A204.1 (cell line): ENCODE results near the gene MORC2.

Experiments
- FAIRE-seq: peaks from 2 replicates; lab custom pipeline; 2012; peaks lifted over from hg19 to GRCh38; lab: Jason Lieb, UNC

Gene MORC2

DNA sequence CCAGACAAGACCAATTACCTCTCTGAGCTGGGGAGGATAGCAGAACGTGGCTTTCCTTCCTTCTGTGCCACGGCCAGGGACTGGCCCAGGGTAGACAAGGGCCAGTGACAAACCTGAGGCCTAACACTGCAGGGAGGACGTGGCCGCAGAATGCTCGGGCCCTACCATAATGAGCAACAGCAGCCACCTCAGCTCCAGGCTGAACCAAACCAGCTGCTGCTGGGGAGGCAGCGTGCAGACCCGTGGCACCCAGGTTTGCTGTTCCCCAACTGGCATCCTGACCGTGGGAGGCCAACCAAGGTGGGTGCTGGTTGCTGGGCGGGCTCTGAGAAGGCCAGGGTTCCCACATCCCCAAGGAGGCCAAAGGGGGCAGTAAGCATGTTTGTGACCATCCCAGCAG, 83.0 kb downstream of the MORC2 start:
- FAIRE-seq: no peak

DNA sequence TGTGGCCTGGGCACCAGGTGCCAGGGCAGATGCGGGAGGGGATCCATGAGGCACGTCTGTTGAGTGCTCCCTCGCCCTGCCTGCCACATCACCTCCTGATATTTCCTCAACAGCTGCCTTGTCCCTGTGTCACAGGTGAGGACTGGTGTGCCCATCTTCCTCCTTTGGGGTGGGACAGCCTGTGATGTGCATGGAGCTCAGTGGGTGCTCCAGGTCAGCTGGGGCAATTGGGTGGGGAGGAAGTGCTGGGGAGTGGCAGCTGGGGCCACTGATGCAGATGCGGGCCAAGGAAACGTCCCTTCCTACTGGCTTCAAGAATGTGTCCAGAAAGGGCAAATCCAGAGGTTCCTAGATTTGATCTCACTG, 83.6 kb downstream of the MORC2 start:
- no peak for FAIRE-seq

DNA sequence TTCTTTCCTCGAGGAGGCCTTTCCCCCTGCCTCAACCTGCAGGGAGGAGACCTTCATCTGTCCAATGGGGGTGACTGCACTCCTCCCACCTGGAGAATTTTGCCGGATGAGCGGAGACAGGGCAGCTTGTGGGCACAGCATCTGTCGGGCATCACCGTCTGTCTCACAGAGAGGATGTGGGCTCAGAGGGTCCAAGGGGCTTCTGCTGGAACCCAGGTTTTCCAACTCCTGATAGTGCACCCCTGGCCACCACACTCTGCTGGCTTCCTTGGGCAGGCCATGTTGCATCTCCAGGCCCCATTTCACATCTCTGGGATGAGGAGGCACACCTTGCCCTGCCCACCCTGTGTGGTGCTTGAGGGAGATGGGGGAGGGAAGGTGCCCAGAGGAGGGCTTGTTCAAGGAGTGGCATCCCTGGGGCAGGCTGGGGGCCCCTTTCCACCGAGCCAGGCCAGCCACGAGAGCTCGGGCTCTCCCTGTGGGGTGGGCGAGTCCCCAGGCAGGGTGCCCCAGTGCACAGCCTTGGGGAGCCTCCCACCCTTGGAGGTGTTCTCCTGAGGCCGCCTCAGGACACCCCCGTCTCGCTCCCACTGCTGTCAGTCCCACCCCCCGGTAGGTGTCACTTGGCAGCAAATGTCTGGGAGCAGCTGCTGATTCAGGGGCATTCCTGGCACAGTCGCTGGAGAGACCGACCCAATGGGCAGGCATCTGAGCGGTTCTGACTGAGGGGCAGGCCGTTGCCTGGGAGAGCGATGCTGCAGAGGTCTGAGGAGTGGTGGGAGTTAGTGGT, 84.2 kb downstream of the MORC2 start:
- FAIRE-seq: no peak

DNA sequence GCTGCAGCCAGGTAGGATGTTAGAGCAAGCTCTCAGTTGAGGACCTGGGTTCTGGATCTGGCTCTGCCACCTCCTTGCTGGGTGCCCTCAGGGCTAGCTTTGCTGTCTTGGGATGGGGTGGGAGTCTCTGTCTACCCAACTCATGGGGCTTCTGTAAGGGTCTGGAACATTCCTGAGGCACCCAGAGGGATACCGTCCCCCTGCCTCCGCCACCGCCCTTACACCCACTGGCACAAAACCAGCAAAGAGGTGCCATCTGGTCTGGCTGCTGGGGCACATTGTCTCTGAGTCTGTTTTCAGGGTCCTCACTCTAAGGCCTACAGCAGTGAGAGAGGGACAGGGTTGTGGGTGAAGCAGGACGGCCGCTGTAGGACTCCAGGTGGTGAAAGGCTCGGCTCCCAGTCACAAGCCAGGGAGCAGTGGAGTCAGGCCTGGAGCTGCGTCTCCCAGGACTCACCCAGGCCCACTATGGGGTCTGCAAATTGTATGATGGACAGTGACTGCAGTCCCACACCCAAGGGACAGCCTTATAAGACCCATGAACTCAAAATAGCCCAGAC, 84.9 kb downstream of the MORC2 start:
- FAIRE-seq: no peak

DNA sequence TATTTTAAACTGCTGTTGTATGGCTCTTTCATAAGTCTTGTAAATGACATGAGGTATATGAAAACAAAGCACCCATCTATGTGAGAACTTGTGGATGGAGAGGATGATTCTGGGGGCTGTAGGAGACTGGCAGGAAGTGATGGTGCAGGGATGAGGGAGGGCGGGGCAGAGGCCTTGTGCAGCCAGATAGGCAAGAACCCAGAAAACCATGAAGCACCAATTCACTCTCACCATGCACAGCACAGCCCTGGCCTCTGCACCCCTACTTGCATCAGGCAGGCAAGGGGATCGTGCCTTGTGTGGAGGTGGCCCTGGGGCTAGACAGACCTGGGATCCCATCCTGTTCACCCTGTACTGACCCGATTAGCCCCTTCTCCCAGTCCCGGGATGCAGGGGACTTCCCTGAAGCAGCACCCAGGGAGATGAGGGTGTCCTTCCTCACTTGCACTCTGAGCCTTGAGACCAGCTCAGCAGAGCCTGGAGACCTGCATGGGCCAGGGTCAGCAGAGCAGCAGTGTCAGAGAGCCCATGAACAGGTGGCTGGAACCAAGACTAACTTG, 85.5 kb downstream of the MORC2 start:
- no peak for FAIRE-seq

- FAIRE-seq: no peak
Measured at GRCh38 chr22:30882184-30882717, 86.3 kb downstream of the MORC2 start.

DNA sequence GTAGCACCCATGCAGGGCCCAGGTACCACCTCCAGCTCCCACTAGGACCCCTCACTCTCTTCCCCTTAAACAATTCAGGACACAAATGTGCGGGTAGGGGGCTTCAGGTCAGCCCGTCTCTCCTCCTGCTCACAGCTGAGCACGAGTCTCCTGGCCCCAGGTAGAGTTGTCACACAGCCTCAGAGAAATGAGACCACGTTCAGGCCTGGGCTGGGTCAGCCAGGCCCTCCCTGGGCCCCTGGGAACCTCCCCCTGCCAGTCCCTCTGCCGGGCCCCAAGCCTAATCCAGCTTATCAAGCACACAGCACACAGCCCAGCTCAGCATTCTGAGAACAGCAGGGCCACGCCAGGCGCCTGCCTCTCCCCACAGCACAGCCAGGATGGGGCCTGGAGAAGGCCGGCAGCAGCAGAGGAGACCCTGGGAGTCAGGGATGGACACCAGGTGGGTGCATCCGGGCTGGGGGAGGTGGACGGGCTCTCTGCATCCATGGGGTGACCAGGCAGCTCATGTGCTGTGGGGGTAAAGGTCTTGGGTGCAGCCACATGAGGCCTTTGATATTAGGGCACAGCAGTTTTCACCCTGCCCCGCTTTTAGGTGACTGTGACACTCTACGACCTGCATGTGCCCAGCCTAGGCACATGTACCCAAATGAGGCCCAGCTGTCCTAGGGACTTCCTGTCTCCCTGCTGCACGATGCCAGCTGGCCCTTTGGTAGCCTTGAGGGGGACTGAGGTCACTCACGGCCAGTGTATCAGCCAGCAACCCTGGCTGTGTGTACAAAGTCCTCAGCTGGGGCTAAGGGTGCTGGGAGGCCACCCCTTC, 87.0 kb downstream of the MORC2 start:
- FAIRE-seq: no peak

- FAIRE-seq: no peak
Measured at GRCh38 chr22:30880847-30881246, 87.7 kb downstream of the MORC2 start.

DNA sequence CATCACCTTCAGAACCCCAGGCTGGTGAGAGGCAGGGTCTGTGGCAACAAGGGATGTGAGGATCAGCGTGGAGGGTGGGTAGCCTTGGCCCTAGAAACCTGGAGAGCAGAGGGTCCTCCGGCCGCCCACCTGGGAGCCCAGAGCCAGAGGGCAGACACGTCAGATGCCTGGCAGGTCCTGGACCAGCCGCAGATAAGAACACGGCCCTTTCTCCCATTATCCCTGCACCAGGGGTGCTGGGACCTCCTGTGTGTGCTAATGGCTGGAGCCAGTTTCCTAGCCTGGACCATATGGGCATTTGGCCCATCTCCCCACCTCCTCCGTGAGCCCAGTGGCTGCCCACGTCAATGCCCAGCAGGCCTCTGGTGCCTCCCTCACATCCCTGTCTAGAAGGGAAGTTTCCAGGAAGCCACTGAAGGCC, 88.4 kb downstream of the MORC2 start:
- FAIRE-seq: no peak

DNA sequence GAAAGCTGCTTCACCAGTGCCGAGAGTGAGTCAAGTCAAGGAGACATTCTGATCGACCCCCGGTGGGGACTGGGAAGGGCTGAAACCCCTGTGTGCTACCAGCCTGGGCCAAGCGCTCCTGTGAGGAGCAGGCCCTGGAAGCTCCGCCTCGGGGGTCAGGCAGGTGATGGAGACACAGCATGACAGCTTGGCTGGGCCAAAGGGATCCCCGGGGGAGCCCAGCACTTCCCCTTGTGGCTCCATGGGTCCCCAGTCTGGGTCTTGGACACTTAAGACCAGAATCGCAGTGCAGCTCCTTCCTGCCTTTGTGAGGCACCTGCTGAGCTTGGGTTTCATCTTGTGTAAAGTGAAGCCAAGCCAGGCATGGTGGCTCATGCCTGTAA, 89.2 kb downstream of the MORC2 start:
- FAIRE-seq: no peak

DNA sequence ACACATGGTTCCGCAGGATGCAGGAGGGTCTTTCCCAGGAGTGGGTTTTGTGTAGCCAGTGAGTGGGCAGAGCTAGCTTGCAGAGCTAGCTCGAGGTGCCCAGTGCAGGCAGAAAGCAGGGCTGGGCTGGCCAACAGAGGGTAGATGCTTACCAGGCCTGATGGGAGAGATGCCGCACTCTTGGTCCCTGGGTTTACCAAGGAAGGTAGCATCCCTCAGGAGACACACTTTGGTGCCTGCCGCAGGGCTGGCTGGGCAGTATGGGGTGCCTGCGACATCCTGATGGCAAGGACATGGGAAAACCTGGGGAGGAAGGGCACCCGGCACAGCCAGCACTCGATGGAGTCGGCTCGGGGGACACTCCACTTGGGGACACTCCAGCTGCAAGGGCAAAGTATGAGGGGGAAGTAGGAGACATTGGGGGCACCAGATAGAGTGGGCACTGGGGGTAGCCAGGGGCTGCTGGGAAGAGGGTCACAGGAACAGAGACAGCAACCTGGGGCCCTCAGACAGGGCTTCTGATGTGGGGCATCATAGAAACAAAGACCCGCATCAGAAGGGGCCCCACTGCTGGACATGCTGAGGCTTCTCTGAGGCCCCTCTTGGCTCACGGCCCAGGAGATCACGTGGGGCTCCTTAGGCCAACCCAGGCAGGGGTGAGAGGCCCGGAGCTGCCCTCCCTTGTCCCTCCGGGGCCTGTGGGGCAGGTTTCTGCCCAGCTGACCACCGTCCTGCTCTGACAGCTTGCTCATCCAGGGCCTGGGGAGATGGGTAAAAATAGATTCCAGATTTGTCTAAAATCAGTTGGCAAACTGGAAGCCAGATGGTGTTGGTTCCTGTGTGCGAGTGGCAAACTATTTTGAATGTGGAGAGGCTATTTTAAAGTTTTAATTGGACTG, 89.8 kb downstream of the MORC2 start:
- no peak for FAIRE-seq

DNA sequence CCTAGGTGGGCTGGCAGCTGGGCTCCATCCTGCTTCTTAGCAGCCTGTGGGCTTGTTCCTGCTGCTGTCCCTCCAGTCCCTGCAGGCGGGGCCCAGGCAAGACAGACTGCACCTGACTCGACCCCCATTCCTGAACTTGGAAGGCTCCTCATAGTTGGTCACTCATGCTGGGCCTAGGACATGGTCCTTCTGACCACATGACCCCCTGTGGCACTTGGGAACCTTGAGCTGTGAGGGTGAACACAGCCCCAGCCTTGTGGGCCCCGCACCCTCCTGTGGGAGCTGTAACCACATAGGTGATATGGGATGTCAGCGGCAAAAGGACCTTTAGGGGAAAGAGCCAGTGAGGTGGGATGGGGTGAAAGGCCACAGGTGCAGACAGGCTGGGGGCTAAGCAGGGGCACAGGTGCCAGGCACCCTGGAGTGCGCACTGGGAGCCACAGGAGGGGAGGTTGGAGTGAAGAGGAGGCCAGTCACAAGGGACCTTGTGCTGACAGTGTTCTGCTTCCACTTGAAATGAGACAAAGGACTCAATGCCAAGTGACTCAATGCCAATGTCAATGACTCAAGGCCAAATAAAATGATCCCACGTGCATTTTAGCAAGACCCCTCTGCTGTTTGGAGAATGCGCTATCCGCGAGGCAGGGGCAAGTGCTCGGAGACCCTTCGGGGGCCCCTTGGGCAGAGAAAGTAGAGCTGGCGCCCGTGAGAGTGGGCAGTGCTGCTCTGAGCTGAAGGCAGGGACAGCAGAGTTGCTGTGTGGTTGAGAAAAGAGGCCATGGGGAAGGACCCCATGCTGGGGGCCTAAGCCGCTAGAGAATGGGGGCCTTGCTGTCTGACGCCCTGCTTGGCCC, 90.7 kb downstream of the MORC2 start:
- FAIRE-seq: no peak

- no peak for FAIRE-seq
Measured at GRCh38 chr22:30876915-30877553, 91.5 kb downstream of the MORC2 start.

DNA sequence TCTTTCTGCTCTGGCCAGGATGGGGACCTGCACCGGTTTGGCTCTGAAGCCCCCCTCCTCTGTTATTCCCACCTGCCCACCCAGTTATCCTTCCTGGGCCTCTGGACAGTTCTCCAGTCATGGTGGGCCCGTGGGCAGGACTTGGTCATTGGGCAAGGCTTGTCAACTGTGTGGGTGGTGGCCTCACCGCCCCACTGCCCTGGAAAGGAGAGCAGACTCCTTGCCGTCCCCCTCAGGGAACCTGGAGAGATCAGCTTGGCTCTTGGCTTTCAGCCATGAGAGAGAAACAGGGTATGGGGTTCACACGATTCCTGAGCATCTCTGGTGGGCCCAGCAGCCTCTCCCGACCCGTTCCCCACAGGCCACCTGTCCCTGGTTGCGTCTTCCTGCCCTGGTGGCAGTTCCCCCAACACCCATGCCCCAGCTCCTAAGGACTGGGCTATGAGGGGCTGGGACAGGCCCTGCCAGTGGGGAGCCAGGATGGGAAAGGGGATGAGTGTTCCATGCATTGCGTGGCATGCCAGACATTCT, 92.3 kb downstream of the MORC2 start:
- FAIRE-seq: no peak

DNA sequence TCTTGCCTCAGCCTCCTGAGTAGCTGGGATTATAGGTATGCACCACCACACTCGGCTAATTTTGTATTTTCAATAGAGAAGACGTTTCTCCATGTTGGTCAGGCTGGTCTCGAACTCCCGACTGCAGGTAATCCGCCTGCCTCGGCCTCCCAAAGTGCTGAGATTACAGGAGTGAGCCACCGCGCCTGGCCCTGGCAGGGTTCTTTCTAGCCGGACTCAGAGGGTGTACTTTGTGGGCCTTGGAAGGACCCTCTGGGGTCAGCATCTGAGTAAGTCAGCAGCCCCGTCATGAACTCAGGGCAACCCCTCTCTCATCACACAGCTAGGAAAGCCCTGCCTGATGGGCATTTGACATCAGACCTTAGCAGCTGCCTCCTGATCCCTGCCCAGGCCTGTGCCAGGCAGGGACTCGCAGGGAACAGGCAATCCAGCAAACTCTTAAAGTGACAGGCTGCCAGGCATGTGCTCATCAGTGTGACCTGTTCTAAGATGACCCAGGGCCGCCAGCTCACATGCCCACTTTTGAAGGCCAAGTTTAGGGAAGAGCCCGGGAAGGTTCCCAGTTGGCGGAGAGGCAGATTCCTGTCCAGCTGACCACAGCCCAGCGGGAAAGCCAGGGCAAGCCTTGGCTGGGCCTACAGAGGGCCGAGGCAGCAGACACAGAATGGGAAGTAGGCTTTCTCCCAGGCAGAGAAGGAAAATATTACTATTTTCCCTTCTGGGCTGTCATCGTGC, 92.9 kb downstream of the MORC2 start:
- no peak for FAIRE-seq
